Brain pericyte (primary cell): Measurements from ENCODE around the gene ZBTB42.
"Not testable (repeated sequence)": the region's sequence is repeated elsewhere in the genome, so short reads cannot be mapped to it uniquely, and the experiment has no call there.

Source experiments
- DNase-seq: peaks from one replicate; pipeline ENCODE4 v3.0.0-alpha.2; 2012; ENCODE audit warnings: low read depth, low spot score

ZBTB42 gene

GRCh38 chr14:104836171-104836935 is 35.5 kb downstream of the ZBTB42 start:
- DNase-seq: not testable (repeated sequence)

GRCh38 chr14:104841730-104842129 is 40.8 kb downstream of the ZBTB42 start:
- DNase-seq: no peak

GRCh38 chr14:104843006-104843405 is 42.1 kb downstream of the ZBTB42 start:
- DNase-seq: no peak

DNA sequence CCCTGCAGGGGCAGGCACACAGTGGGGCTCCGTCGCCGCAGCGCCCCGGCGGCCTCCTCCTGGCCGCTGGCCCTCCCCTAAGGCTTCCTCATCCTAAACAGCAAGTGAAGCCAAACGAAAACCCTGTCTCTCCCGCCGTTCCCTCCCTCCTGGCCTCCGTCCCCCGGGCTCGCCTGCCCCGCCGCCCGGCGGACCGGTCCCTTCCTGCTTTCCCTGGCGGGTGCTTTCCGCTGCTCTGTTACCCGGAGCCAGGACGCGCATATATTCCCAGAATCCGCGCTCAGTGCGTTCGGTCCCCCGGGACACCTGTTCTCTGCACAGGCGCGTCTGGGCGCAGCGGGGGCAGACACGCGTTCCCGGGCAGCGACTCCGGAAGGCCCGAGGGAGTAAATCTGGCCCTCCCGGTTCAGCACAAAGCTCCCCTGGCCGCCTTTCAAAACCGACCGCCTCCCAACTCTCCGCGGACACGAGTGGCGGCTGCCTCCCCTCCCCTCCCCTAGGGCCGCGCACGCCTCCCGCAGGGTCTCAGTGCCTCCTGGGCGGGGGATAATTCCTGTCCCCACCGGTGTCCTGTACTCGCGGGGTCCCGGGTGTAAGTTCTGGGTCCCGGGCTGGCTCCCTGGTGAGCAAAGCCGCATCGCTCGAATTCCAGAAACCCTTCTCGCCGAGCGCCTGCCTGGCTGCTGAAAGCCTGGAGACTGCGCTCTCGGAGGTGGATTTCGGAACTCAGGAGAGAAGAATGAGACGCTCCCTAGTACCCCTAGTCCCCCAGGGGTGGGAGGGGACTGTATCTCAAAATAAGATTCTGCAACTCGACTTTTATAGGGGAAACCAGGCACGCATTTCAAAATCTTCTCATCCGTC is 42.8 kb downstream of the ZBTB42 start:
- DNase-seq: no peak

DNA sequence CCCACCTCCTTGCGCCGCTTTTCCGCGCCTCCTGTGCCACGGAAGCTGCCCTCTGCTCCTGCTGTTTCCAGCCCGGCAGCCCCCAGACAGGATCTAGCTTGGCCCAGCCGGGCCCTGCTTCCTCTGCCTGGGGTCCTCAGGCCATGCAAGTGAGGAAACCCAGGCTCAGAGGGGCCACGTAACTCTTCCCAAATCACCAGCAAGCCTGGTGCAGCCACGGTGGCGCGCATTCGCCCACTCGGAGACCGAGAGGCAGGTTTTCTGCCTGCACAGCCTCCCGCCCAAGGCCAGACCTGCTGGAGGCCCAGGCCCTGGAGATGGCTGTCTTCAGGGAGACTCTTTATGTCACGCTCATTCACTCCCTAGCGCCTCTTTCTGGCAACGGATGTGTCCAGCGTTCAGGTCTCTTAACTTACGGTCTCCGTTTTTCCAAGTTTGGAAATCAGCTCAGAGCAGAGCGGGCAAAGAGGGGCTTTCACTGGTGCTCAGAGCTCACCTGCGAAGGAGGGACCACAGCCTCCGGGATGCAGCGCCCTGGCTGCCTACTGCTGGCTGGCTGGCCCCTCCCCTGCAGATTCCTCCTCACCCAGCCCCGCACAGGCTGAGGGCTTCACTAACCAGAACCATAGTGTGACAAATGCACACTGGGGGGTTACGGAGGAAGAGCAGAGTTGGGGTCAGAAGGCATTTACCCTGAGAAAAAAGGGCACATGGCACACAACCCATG is 43.6 kb downstream of the ZBTB42 start:
- no peak for DNase-seq

DNA sequence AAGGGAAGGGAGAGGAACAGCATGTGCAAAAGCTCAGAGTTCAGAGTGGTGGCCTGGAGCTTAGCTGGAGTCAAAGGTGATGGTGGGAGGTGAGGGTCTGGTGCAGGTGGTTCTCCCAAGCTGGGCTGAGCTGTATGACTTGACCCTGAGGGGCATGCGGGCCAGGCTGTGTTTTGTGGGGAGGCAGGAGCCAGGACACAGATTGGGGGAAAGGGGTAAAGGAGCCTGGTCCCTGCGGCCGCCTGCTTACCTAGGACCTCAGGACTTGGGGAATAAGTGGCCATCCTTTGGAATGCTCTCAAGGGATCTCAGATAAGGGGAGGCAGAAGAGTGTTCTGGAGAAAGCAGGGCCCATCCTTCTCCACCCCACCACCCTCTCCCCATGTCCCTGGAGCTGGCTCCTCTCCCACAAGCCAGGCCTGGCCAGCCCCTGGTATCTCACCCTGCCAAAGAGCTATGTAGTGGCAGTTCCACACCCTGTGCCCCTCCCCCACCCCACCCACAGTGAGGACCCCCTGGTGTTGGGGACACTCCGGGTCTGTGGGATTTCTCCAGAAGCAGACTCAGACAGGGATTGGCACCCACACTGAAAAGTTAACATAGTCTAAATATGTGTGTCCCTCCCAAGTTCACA is 44.2 kb downstream of the ZBTB42 start:
- no peak for DNase-seq

GRCh38 chr14:104845834-104846441 is 45.0 kb downstream of the ZBTB42 start:
- DNase-seq: no peak

GRCh38 chr14:104852280-104852663 is 51.4 kb downstream of the ZBTB42 start:
- DNase-seq: no peak
